ENCODE results near the gene EHBP1L1.

Gene EHBP1L1

GRCh38 chr11:65613091-65613928 is 37.5 kb downstream of the EHBP1L1 start:
- Histone ChIP-seq H3K9me3 (ENCODE audit: low read depth, low read length) (no peaks in the 10 kb centered on the region), H3K4me3 (peak overlapping the region; percentile 91), H3K9ac (ENCODE audit: insufficient read length) (peak overlapping the region; percentile 90), H3K27ac (peak overlapping the region; percentile 79), H3K36me3 (ENCODE audit: insufficient read depth, low read length) (peaks cover 11% of the 10 kb centered on the region; the same call in 1 of the 2 replicates)
- no peak for DNase-seq (ENCODE audit: low read depth, low spot score)
- TF ChIP-seq FOXP2 (optimal IDR thresholded peaks at IDR 0.05; ENCODE audit: control extremely low read depth, extremely low read length, insufficient read depth) (no peak), EZH2 (IDR thresholded peaks at IDR 0.05) (no peak), POLR2AphosphoS5 (IDR thresholded peaks at IDR 0.05; ENCODE audit: borderline replicate concordance, low read depth, low read length) (no peak)

DNA sequence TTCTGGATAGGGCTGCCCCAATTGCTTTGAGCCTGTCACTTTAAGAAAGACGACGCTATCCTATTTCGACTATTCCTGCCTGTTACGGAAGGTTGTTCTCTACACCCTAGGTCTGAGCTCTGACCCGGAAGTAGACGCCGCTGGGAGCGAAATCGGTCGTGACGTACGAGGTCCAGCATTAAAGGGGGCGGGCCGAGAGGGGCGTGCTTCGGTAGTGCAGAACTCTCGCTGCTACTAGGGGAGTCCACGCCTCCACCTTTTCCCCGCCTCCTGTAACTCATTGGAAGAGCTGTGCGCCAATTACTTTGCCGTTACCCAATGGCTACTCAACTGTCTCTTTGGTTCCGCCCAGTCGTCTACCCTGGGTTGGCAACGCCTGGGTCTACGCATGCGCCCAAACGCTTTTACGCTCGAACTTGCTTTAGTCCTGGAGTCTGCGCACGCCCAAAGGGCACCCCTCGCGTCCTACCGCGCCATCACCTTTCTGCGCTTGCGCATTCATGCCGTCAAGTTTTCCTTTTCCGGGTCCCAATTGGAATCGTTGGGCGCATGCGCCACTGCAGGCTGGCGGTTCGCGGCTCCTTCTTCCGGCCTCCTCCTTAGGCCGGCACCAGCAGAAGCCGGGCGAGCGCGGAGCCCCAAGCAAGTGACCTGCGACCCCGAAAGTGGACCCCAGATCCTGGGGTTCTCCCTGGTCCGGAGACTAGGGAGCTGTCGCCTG is 39.5 kb downstream of the EHBP1L1 start, which contains the start of gene PCNX3:
PCNX3 (plus strand) TSS at position 548 of the 721 bp plus-strand sequence. CDS start 536 bp downstream, outside the sequence.
- Histone ChIP-seq H3K9ac (ENCODE audit: insufficient read length) (peak within 1 kb of the TSS; percentile 90), H3K36me3 (ENCODE audit: insufficient read depth, low read length) (peaks cover 21% of the 10 kb centered on the region; the same call in 1 of the 2 replicates), H3K27ac (peak within 1 kb of the TSS; percentile 90), H3K4me3 (peak within 1 kb of the TSS; percentile 91), H3K9me3 (ENCODE audit: low read depth, low read length) (no peaks in the 10 kb centered on the region)
- DNase-seq (ENCODE audit: low read depth, low spot score), result peak; percentile 100
- no peak for TF ChIP-seq FOXP2 (optimal IDR thresholded peaks at IDR 0.05; ENCODE audit: control extremely low read depth, extremely low read length, insufficient read depth)
- peak; percentile 65; the same call in 1 of the 2 replicates for TF ChIP-seq POLR2AphosphoS5 (IDR thresholded peaks at IDR 0.05; ENCODE audit: borderline replicate concordance, low read depth, low read length)
- no peak for TF ChIP-seq EZH2 (IDR thresholded peaks at IDR 0.05)

DNA sequence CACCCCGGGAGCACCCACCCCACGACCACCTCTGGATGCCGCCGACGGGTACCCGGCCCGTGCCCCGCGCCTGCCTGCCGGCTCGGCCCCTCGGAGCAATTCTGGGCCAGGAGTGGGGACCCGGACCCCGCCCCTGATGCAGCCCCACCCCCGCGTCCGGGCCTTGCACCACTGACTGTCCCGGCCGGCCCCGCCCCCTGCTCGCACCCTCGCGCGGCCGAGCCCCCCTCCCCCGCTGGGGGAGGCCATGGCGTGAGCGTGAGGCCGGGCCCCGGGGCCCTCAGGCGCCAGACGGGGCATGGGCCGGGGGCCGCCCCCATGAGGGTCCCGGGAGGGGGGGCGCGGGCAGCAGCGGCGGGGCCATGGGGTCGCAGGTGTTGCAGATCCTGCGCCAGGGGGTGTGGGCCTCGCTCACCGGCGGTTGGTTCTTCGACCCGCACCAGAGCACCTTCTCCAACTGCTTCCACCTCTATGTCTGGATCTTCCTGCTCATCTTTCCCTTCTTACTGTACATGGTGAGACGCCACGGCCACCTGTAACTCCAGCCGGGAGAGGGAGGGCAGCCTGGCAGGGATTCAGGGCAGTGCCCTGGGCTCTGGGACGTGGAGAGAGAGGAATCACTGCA is 40.2 kb downstream of the EHBP1L1 start:
- DNase-seq (ENCODE audit: low read depth, low spot score), result no peak
- TF ChIP-seq POLR2AphosphoS5 (IDR thresholded peaks at IDR 0.05; ENCODE audit: borderline replicate concordance, low read depth, low read length) (no peak), FOXP2 (optimal IDR thresholded peaks at IDR 0.05; ENCODE audit: control extremely low read depth, extremely low read length, insufficient read depth) (no peak), EZH2 (IDR thresholded peaks at IDR 0.05) (no peak)
- peak overlapping the region; percentile 91 for H3K4me3 ChIP-seq
- H3K9me3 ChIP-seq (ENCODE audit: low read depth, low read length), result no peaks in the 10 kb centered on the region
- H3K36me3 ChIP-seq (ENCODE audit: insufficient read depth, low read length), result peaks cover 21% of the 10 kb centered on the region; the same call in 1 of the 2 replicates
- peak overlapping the region; percentile 55; the same call in 1 of the 2 replicates for H3K27ac ChIP-seq
- H3K9ac ChIP-seq (ENCODE audit: insufficient read length), result peak overlapping the region; percentile 89

GRCh38 chr11:65616575-65617001 is 40.7 kb downstream of the EHBP1L1 start:
- H3K9ac ChIP-seq (ENCODE audit: insufficient read length), result peak overlapping the region; percentile 89
- TF ChIP-seq EZH2 (IDR thresholded peaks at IDR 0.05) (no peak), FOXP2 (optimal IDR thresholded peaks at IDR 0.05; ENCODE audit: control extremely low read depth, extremely low read length, insufficient read depth) (no peak), POLR2AphosphoS5 (IDR thresholded peaks at IDR 0.05; ENCODE audit: borderline replicate concordance, low read depth, low read length) (no peak)
- H3K27ac ChIP-seq, result no peak overlapping the region
- H3K36me3 ChIP-seq (ENCODE audit: insufficient read depth, low read length), result peaks cover 21% of the 10 kb centered on the region; the same call in 1 of the 2 replicates
- no peak for DNase-seq (ENCODE audit: low read depth, low spot score)
- H3K9me3 ChIP-seq (ENCODE audit: low read depth, low read length), result no peaks in the 10 kb centered on the region
- H3K4me3 ChIP-seq, result peak overlapping the region; percentile 91

- Histone ChIP-seq H3K36me3 (ENCODE audit: insufficient read depth, low read length) (peaks cover 21% of the 10 kb centered on the region; the same call in 1 of the 2 replicates), H3K27ac (no peak overlapping the region), H3K9me3 (ENCODE audit: low read depth, low read length) (no peaks in the 10 kb centered on the region), H3K4me3 (peak overlapping the region; percentile 91), H3K9ac (ENCODE audit: insufficient read length) (peak overlapping the region; percentile 89)
- no peak for DNase-seq (ENCODE audit: low read depth, low spot score)
- TF ChIP-seq POLR2AphosphoS5 (IDR thresholded peaks at IDR 0.05; ENCODE audit: borderline replicate concordance, low read depth, low read length) (no peak), EZH2 (IDR thresholded peaks at IDR 0.05) (no peak), FOXP2 (optimal IDR thresholded peaks at IDR 0.05; ENCODE audit: control extremely low read depth, extremely low read length, insufficient read depth) (no peak)
Measured at GRCh38 chr11:65617136-65617850, 41.4 kb downstream of the EHBP1L1 start.

DNA sequence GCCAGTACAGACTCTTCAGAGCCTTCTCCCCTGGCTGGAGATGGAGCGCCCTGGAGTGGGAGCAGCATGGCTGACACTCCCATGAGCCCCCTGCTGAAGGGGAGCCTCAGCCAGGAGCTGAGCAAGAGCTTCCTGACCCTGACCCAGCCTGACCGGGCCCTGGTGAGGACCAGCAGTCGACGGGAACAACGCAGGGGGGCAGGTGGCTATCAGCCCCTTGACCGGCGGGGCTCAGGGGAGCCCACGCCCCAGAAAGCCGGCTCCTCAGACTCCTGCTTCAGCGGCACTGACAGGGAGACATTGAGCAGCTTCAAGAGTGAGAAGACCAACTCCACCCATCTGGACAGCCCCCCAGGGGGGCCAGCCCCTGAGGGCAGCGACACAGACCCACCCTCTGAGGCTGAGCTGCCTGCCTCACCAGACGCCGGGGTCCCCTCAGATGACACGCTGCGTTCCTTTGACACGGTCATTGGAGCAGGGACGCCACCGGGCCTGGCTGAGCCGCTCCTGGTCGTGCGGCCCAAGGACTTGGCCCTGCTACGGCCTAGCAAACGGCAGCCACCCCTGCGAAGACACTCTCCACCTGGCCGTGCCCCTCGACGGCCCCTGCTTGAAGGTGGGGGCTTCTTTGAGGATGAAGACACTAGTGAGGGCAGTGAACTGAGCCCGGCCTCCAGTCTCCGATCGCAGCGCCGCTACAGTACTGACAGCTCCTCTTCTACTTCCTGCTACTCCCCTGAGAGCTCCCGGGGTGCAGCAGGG is 42.3 kb downstream of the EHBP1L1 start:
- no peak overlapping the region for H3K27ac ChIP-seq
- H3K9me3 ChIP-seq (ENCODE audit: low read depth, low read length), result no peaks in the 10 kb centered on the region
- H3K36me3 ChIP-seq (ENCODE audit: insufficient read depth, low read length), result peaks cover 21% of the 10 kb centered on the region; the same call in 1 of the 2 replicates
- TF ChIP-seq EZH2 (IDR thresholded peaks at IDR 0.05) (no peak), FOXP2 (optimal IDR thresholded peaks at IDR 0.05; ENCODE audit: control extremely low read depth, extremely low read length, insufficient read depth) (no peak), POLR2AphosphoS5 (IDR thresholded peaks at IDR 0.05; ENCODE audit: borderline replicate concordance, low read depth, low read length) (no peak)
- no peak overlapping the region for H3K4me3 ChIP-seq
- DNase-seq (ENCODE audit: low read depth, low spot score), result no peak
- no peak overlapping the region for H3K9ac ChIP-seq (ENCODE audit: insufficient read length)

DNA sequence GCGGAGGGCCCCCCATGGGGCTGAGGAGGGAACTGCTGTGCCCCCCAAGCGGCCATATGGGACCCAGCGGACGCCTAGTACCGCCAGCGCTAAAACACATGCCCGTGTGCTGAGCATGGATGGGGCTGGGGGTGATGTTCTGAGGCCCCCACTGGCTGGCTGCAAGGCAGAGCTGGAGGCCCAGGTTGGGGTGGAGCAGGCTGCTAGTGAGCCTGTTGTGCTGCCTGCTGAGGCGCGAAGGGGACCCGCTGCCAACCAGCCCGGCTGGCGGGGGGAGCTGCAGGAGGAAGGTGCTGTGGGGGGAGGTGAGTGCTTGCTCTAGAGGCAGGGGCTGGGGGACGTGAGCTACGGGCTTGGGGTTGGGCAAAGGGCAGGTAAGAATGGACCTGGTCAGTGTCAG is 42.9 kb downstream of the EHBP1L1 start:
- no peak for DNase-seq (ENCODE audit: low read depth, low spot score)
- H3K4me3 ChIP-seq, result no peak overlapping the region
- TF ChIP-seq POLR2AphosphoS5 (IDR thresholded peaks at IDR 0.05; ENCODE audit: borderline replicate concordance, low read depth, low read length), result no peak
- no peak for TF ChIP-seq EZH2 (IDR thresholded peaks at IDR 0.05)
- TF ChIP-seq FOXP2 (optimal IDR thresholded peaks at IDR 0.05; ENCODE audit: control extremely low read depth, extremely low read length, insufficient read depth), result no peak
- H3K9me3 ChIP-seq (ENCODE audit: low read depth, low read length), result no peaks in the 10 kb centered on the region
- H3K36me3 ChIP-seq (ENCODE audit: insufficient read depth, low read length), result peaks cover 21% of the 10 kb centered on the region; the same call in 1 of the 2 replicates
- no peak overlapping the region for H3K27ac ChIP-seq
- H3K9ac ChIP-seq (ENCODE audit: insufficient read length), result no peak overlapping the region
